PC-9 (cell line): Measurements from ENCODE around the gene ARHGAP42. TPM values are rescaled to one million over a fixed set of nuclear protein-coding genes. Genes with fewer than 3 reads are reported as not detected.

Source experiments
- BruUV-seq: library from RNA; stranded (reverse); fragments of 400-500 nt; replicated peaks from 2 replicates; lab custom pipeline; 2021; lab: Mats Ljungman, UMichigan
- CTCF ChIA-PET: fragments of 300-600 bp; sonication (Branson Sonifier 250); formaldehyde crosslinking; loops from one replicate; lab custom pipeline; 2022; ENCODE audit warnings: antibody characterized with exemption; lab: Charles Lee
- POLR2A ChIA-PET: fragments of 300-600 bp; sonication (Branson Sonifier 250); formaldehyde crosslinking; loops from one replicate; lab custom pipeline; 2022; ENCODE audit warnings: antibody characterized with exemption; ENCODE audit not compliant: unreplicated experiment; lab: Charles Lee
- DNase-seq, 2 experiments: peaks; one replicate each; pipeline versions ENCODE4 v3.0.0 to v3.0.0-alpha.2; 2015 to 2022; ENCODE audit warnings: mixed read lengths in 1 of 2
- H2AFZ ChIP-seq: fragments of 200-600 bp; sonication (generic); 2 replicates; pipeline ENCODE4 v1.8.1; 2017; ENCODE audit warnings: antibody characterized with exemption
- H3F3A ChIP-seq: fragments of 200-600 bp; sonication (generic); 2 replicates; pipeline ENCODE4 v1.8.1; 2017; ENCODE audit warnings: antibody characterized with exemption, mild to moderate bottlenecking, low read depth; ENCODE audit not compliant: insufficient read depth
- H3K27ac ChIP-seq: fragments of 200-600 bp; sonication (generic); 2 replicates; pipeline ENCODE4 v1.6.1; 2016; ENCODE audit warnings: mixed run types
- H3K27me3 ChIP-seq: fragments of 200-600 bp; sonication (generic); 2 replicates; pipeline ENCODE4 v1.6.1; 2016; ENCODE audit warnings: low read depth, mixed run types; ENCODE audit not compliant: insufficient read depth
- H3K36me3 ChIP-seq: fragments of 200-600 bp; sonication (generic); 2 replicates; pipeline ENCODE4 v1.6.1; 2016; ENCODE audit warnings: low read depth, mixed run types
- H3K4me1 ChIP-seq: fragments of 200-600 bp; sonication (generic); replicated peaks from 2 replicates; pipeline ENCODE4 v1.6.1; 2016; ENCODE audit warnings: mixed run types; ENCODE audit not compliant: insufficient read depth
- H3K4me2 ChIP-seq: fragments of 200-600 bp; sonication (generic); 2 replicates; pipeline ENCODE4 v1.6.1; 2017; ENCODE audit warnings: mixed run types
- H3K4me3 ChIP-seq: fragments of 200-600 bp; sonication (generic); 2 replicates; pipeline ENCODE4 v1.6.1; 2016; ENCODE audit warnings: mixed run types
- H3K79me2 ChIP-seq: fragments of 200-600 bp; sonication (generic); 2 replicates; pipeline ENCODE4 v1.6.1; 2017; ENCODE audit warnings: low read depth, mixed run types
- H3K9me2 ChIP-seq: fragments of 200-600 bp; sonication (generic); 2 replicates; pipeline ENCODE4 v1.8.1; 2017; ENCODE audit warnings: mild to moderate bottlenecking; ENCODE audit not compliant: insufficient read depth
- H3K9me3 ChIP-seq: fragments of 200-600 bp; sonication (generic); 2 replicates; pipeline ENCODE4 v1.8.1; 2016; ENCODE audit warnings: low read depth; ENCODE audit not compliant: insufficient read depth
- H4K20me1 ChIP-seq: fragments of 200-600 bp; sonication (generic); 2 replicates; pipeline ENCODE4 v1.8.1; 2017; ENCODE audit not compliant: insufficient read depth
- CTCF ChIP-seq: fragments of 200-600 bp; sonication (generic); conservative IDR thresholded peaks from 2 replicates; pipeline ENCODE4 v1.6.1; 2017; ENCODE audit warnings: mixed run types, antibody characterized with exemption, mild to moderate bottlenecking, moderate library complexity
- EZH2 ChIP-seq: fragments of 200-600 bp; sonication (generic); IDR thresholded peaks from 2 replicates; pipeline ENCODE4 v1.8.0; 2017; ENCODE audit warnings: antibody characterized with exemption, low read depth
- intact Hi-C: fragments of 100-400 bp; cut with micrococcal nuclease; formaldehyde crosslinking; loops from one replicate; pipeline ENCODE4 v1.10.0; 2022; ENCODE audit not compliant: unreplicated experiment
- total RNA-seq: library from RNA; stranded (reverse); gene quantifications from 2 replicates; pipeline ENCODE4 v1.2.3, GENCODE V29; 2021

Gene ARHGAP42
- total RNA-seq, 1 experiment from 2014 or later, result 12.8 TPM

GRCh38 chr11:100816823-100817222 lies 129.7 kb downstream of the ARHGAP42 start:
- TF ChIP-seq EZH2, result no peak
- no peak for TF ChIP-seq CTCF
- intact Hi-C loops, result no loop called here
- no peak overlapping the region for H3K27ac ChIP-seq
- H2AFZ ChIP-seq, result no peak overlapping the region
- POLR2A ChIA-PET, result no interaction called here
- no peaks in the 10 kb centered on the region for H3K27me3 ChIP-seq
- no peak overlapping the region for H3K4me3 ChIP-seq
- H3K9me3 ChIP-seq, result 0 out of 2 replicates have a peak, but pooled peaks cover 4% of the 10 kb centered on the region
- no peak overlapping the region for H3K4me2 ChIP-seq
- no peaks in the 10 kb centered on the region for H3K9me2 ChIP-seq
- H3K79me2 ChIP-seq, result no peaks in the 10 kb centered on the region
- CTCF ChIA-PET, result interaction anchor here (0.6 kb wide), 1 partner anchor 138 kb away, joined by 3 read pairs; no protein-coding TSS in a partner anchor
- BruUV-seq, result no TSS peak
- no peaks in the 10 kb centered on the region for H3F3A ChIP-seq
- peaks cover 10% of the 10 kb centered on the region for H3K4me1 ChIP-seq
- no peaks in the 10 kb centered on the region for H3K36me3 ChIP-seq
- no peak for DNase-seq
- no peaks in the 10 kb centered on the region for H4K20me1 ChIP-seq

DNA sequence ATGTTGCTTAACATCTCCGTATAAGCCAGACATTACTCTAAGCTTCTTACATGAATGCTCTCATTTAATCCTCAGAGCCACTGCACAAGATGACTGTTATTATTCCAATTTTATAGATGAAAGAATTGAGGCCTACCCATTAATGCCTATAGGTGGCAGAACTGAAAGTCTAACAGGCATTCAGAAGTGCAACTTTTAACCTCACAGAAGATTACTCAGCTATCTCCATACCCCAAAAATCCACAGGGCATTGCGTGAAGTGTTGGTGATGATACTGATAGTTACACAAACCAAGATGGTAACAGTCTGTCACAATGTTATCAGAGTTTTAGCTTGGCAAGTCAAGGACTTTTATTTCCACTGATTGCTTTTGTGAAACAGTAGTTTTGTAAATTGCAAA lies 130.5 kb downstream of the ARHGAP42 start:
- Histone ChIP-seq H3K9me3 (0 out of 2 replicates have a peak, but pooled peaks cover 4% of the 10 kb centered on the region), H4K20me1 (no peaks in the 10 kb centered on the region), H2AFZ (no peak overlapping the region), H3K4me2 (no peak overlapping the region), H3K4me3 (no peak overlapping the region), H3K27ac (no peak overlapping the region), H3F3A (no peaks in the 10 kb centered on the region), H3K36me3 (no peaks in the 10 kb centered on the region), H3K9me2 (no peaks in the 10 kb centered on the region), H3K4me1 (peaks cover 10% of the 10 kb centered on the region), H3K79me2 (no peaks in the 10 kb centered on the region), H3K27me3 (no peaks in the 10 kb centered on the region)
- intact Hi-C loops, result no loop called here
- CTCF ChIA-PET, result no interaction called here
- no TSS peak for BruUV-seq
- no peak for TF ChIP-seq EZH2
- no peak; the same call in 1 of the 2 replicates for TF ChIP-seq CTCF
- POLR2A ChIA-PET, result no interaction called here
- DNase-seq, result no peak

- H3K27ac ChIP-seq, result no peak overlapping the region
- no peaks in the 10 kb centered on the region for H4K20me1 ChIP-seq
- H3K36me3 ChIP-seq, result no peaks in the 10 kb centered on the region
- no peak overlapping the region for H3K4me2 ChIP-seq
- peaks cover 10% of the 10 kb centered on the region for H3K4me1 ChIP-seq
- TF ChIP-seq CTCF, result no peak
- ChIA-PET CTCF (no interaction called here), POLR2A (no interaction called here)
- H3F3A ChIP-seq, result no peaks in the 10 kb centered on the region
- H3K9me2 ChIP-seq, result no peaks in the 10 kb centered on the region
- no peaks in the 10 kb centered on the region for H3K79me2 ChIP-seq
- no TSS peak for BruUV-seq
- intact Hi-C loops, result no loop called here
- H2AFZ ChIP-seq, result no peak overlapping the region
- no peaks in the 10 kb centered on the region for H3K9me3 ChIP-seq
- H3K4me3 ChIP-seq, result no peak overlapping the region
- no peak for DNase-seq
- H3K27me3 ChIP-seq, result no peaks in the 10 kb centered on the region
These were observed 133.5 kb downstream of the ARHGAP42 start for GRCh38 chr11:100820621-100821020.
